K562 (cell line): ENCODE data around the gene TRIM14. TPM values are rescaled to one million over a fixed set of nuclear protein-coding genes. Genes with fewer than 3 reads are reported as not detected.

Source experiments
- CC2D1A ChIP-seq: fragments of 450-650 bp; IDR thresholded peaks from 2 replicates; pipeline ENCODE4 v1.6.1; 2017; ENCODE audit warnings: mild to moderate bottlenecking
- PTRF ChIP-seq: fragments of 450-650 bp; IDR thresholded peaks from 2 replicates; pipeline ENCODE4 v1.6.1; 2016; ENCODE audit warnings: mild to moderate bottlenecking, missing genetic modification characterization, missing compliant biosample characterization
- STAT5B ChIP-seq: fragments of 250-450 bp; sonication (Bioruptor Pico); IDR thresholded peaks from 2 replicates; pipeline ENCODE4 v1.8.0; 2021; ENCODE audit warnings: mild to moderate bottlenecking, inconsistent platforms
- TCF7L2 ChIP-seq: fragments of 150-350 bp; IDR thresholded peaks from 2 replicates; pipeline ENCODE4 v1.6.1; 2016; ENCODE audit warnings: low read depth, mild to moderate bottlenecking, low read length, moderate library complexity
- polyA plus RNA-seq, 8 experiments: library from polyadenylated mRNA; depleted of rRNA in 4 of 8; stranded (reverse) in 5 of 8; unstranded in 3 of 8; fragments of >200 nt; fragmentation: Nextera tagmentation in 2 of 8; fragmentation: Illumina TruSeq in 1 of 8; extraction: Ambion mirVana in 2 of 8; extraction: Trizol in 1 of 8; gene quantifications; 2 replicates each; pipeline versions ENCODE4 v1.2.1 to v1.2.3, GENCODE V29; 2011 to 2014; ENCODE audit warnings: inconsistent platforms in 1 of 8, missing spikeins in 1 of 8
- total RNA-seq, 7 experiments: library from RNA; depleted of rRNA in 6 of 7; stranded (reverse); fragments of >200 nt in 6 of 7; fragmentation: Illumina TruSeq in 2 of 7; extraction: Trizol in 2 of 7; gene quantifications; 2 replicates each; pipeline versions ENCODE4 v1.2.1 to v1.2.3, GENCODE V29; 2011 to 2021; ENCODE audit warnings: low replicate concordance in 1 of 7
- TF ChIP-seq, protein P1 (sequence below), 2 experiments: fragments of 450-650 bp; IDR thresholded peaks; 2 replicates each; pipeline ENCODE4 v1.6.1; 2016; ENCODE audit warnings: mild to moderate bottlenecking in 2 of 2, borderline replicate concordance in 1 of 2, low read depth in 1 of 2, moderate library complexity in 1 of 2
- TF ChIP-seq, protein P2 (sequence below): fragments of 450-650 bp; IDR thresholded peaks from 2 replicates; pipeline ENCODE4 v1.6.1; 2018; ENCODE audit not compliant: partially characterized antibody

TRIM14 gene
- total and polyA plus RNA-seq, 9 of the 15 experiments (the other 6 are each of a cell fraction or from before 2014, with no cell fraction given): 7.6 to 41.0 (median 17.9) TPM

DNA sequence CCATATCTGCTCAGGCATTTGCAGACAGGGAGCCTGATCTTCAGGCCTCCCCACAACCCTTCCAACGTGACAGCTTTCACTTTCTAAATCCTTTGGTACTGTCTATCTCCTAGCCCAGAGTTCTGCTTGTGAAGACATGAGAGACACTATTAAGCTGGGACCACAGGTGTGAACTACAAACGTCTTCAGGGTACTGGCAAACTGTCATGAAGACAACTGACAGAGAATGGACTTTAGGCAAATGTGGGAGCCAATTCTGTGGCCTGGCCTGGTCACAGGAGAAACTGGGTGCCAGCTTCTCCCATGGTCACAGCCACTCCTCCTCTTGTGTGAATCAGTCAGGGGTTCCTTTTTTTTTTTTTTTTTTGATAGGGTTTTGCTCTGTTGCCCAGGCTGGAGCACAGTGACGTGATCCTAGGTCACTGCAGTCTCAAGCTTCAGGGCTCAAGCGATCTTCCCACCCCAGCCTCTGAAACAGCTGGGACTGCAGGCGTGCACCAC lies 10.4 kb downstream of the TRIM14 start (continued):
- TF ChIP-seq, protein P1, sequence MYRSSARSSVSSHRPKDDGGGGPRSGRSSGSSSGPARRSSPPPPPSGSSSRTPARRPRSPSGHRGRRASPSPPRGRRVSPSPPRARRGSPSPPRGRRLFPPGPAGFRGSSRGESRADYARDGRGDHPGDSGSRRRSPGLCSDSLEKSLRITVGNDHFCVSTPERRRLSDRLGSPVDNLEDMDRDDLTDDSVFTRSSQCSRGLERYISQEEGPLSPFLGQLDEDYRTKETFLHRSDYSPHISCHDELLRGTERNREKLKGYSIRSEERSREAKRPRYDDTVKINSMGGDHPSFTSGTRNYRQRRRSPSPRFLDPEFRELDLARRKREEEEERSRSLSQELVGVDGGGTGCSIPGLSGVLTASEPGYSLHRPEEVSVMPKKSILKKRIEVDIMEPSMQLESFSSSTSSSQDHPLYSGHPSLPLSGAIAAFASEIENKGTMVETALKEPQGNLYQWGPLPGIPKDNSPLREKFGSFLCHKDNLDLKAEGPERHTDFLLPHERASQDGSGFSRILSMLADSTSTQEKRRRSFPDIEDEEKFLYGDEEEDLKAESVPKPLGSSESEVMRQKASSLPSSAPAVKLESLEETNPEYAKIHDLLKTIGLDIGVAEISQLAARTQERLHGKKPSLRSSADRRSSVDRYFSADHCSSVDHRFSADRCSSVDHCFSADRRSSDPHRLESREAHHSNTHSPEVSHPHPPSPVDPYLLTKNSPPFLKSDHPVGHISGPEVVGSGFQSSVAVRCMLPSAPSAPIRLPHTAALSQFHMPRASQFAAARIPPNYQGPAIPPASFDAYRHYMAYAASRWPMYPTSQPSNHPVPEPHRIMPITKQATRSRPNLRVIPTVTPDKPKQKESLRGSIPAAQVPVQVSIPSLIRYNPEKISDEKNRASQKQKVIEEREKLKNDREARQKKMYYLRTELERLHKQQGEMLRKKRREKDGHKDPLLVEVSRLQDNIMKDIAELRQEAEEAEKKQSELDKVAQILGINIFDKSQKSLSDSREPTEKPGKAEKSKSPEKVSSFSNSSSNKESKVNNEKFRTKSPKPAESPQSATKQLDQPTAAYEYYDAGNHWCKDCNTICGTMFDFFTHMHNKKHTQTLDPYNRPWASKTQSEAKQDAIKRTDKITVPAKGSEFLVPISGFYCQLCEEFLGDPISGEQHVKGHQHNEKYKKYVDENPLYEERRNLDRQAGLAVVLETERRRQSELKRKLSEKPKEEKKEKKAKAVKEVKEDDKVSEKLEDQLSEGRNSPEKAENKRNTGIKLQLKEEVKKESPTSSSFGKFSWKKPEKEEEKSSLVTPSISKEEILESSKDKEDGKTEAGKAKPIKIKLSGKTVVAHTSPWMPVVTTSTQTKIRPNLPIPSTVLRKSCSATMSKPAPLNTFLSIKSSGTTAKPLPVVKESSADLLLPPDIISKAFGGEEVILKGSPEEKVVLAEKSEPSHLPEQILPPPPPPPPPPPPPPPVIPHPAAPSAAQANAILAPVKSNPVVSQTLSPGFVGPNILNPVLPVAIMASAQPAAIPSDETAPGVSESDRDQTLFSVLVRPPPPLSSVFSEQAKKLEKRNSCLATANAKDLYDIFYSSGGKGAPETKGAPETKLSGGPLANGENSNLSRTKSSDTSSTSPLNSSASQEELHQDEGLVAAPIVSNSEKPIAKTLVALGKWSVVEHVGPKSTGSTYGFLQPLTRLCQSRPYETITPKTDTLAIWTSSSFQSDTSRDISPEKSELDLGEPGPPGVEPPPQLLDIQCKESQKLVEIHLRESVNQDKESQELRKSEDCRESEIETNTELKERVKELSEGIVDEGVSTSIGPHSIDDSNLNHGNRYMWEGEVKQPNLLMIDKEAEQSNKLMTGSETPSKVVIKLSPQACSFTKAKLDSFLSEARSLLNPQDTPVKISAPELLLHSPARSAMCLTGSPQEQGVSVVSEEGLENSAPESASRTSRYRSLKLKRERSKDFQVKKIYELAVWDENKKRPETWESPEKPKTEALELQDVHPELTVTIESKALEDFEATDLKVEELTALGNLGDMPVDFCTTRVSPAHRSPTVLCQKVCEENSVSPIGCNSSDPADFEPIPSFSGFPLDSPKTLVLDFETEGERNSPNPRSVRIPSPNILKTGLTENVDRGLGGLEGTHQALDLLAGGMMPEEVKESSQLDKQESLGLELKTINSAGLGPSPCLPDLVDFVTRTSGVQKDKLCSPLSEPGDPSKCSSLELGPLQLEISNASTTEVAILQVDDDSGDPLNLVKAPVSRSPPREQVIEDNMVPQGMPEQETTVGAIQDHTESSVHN (IDR thresholded peaks at IDR 0.05; ENCODE audit: borderline replicate concordance in 1 of 2, low read depth in 1 of 2): no peak
- TF ChIP-seq CC2D1A (no peak), STAT5B (CRISPR knock-in tag) (no peak), TCF7L2 (no peak), PTRF (tag) (no peak)
- TF ChIP-seq, protein P2, sequence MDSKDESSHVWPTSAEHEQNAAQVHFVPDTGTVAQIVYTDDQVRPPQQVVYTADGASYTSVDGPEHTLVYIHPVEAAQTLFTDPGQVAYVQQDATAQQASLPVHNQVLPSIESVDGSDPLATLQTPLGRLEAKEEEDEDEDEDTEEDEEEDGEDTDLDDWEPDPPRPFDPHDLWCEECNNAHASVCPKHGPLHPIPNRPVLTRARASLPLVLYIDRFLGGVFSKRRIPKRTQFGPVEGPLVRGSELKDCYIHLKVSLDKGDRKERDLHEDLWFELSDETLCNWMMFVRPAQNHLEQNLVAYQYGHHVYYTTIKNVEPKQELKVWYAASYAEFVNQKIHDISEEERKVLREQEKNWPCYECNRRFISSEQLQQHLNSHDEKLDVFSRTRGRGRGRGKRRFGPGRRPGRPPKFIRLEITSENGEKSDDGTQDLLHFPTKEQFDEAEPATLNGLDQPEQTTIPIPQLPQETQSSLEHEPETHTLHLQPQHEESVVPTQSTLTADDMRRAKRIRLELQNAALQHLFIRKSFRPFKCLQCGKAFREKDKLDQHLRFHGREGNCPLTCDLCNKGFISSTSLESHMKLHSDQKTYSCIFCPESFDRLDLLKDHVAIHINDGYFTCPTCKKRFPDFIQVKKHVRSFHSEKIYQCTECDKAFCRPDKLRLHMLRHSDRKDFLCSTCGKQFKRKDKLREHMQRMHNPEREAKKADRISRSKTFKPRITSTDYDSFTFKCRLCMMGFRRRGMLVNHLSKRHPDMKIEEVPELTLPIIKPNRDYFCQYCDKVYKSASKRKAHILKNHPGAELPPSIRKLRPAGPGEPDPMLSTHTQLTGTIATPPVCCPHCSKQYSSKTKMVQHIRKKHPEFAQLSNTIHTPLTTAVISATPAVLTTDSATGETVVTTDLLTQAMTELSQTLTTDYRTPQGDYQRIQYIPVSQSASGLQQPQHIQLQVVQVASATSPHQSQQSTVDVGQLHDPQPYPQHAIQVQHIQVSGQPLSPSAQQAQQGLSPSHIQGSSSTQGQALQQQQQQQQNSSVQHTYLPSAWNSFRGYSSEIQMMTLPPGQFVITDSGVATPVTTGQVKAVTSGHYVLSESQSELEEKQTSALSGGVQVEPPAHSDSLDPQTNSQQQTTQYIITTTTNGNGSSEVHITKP: no peak
